ENCODE measurements around the gene UBE2QL1.

GRCh38 chr5:6522331-6522730 lies 73.7 kb downstream of the UBE2QL1 start:
- TF ChIP-seq POLR2AphosphoS5 (IDR thresholded peaks at IDR 0.05; ENCODE audit: borderline replicate concordance, low read depth, low read length) (no peak), EZH2 (IDR thresholded peaks at IDR 0.05) (no peak), FOXP2 (optimal IDR thresholded peaks at IDR 0.05; ENCODE audit: control extremely low read depth, extremely low read length, insufficient read depth) (no peak)
